Stimulated activated CD4-positive, alpha-beta T cell treated with anti-CD3 and anti-CD28 coated beads, Interleukin-1b, Interleukin-23, amount 100 ng/mL, for 4 hours (primary cell): ENCODE results near the gene LRRC57.

Experiments
- DNase-seq, 2 donors: peaks; one replicate each; pipeline ENCODE4 v3.0.0-alpha.2; 2020; ENCODE audit warnings: low read depth in 2 of 2

LRRC57 gene

GRCh38 chr15:42491539-42492225, 56.9 kb downstream of the LRRC57 start:
- DNase-seq = no peak

GRCh38 chr15:42490671-42491538, 57.7 kb downstream of the LRRC57 start, which contains the start of gene ZNF106:
TSS of gene ZNF106 (minus strand) at chr15:42491141. CDS start at chr15:42472289, 18,852 bp downstream.
- peak; percentile 77 to 78 for DNase-seq

GRCh38 chr15:42490291-42490670, 58.3 kb downstream of the LRRC57 start:
- DNase-seq = no peak
